ENCODE data around the gene NELL2.
"Not testable (repeated sequence)": the region's sequence is repeated elsewhere in the genome, so short reads cannot be mapped to it uniquely, and the experiment has no call there.

Gene NELL2

DNA sequence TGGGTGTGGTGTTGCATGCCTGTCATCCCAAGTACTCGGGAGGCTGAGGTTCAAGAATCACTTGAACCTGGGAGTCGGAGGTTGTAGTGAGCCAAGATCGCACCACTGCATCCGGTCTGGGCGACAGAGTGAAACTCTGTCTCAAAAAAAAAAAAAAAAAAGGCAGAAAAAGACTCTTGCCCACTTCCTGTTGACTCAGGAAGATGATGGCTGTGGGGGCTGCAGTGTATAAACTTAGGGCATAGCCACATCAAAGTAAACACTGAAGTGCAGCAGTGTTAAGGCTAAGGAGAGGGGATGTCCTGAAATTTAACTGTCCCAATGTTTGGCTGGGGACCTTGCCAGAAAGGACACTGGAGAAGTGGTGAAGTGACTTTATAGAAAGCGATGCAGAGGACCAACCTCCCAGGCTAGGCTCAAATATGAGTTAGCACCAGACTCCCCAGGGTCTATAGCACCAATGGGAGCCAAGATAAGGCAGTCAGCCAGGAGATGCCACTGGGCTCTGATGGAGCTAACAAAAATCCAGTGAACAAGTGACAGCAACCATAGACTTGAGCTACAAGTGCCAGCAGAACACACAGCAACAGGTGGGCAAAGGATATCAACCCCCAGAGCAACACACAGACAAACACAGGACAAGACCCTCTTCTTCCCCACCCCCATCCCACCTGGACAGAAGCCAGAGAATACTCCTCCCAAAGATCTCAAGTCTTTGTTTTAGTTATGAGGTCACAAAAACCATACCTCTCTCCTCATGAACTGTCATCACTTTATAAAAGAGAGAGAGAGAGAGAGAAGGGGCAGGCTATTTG is 28.0 kb downstream of the NELL2 start:
- DNase-seq (ENCODE audit: low read depth in 2 of 2), result peak; percentile 21 to 31

DNA sequence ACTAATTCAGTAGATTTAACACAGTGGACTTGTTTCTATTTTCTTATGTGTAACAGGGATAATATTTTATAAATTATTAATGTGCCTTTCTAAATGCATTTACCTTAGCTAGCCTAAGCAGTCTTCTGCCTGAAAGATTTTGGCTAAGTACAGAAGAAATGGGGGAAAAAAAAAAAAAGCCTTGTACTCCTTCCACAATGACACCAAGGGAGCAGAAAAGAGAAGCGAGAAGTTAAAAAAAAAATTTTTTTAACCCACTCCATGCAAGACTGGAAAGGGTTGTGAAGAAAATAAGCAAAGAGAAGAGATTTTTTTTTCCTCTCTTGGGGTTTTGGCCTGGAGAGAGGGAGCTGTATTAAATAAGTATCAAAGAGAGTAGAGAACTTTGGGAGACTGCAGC is 28.7 kb downstream of the NELL2 start:
- no peak for DNase-seq (ENCODE audit: low read depth in 2 of 2)

DNA sequence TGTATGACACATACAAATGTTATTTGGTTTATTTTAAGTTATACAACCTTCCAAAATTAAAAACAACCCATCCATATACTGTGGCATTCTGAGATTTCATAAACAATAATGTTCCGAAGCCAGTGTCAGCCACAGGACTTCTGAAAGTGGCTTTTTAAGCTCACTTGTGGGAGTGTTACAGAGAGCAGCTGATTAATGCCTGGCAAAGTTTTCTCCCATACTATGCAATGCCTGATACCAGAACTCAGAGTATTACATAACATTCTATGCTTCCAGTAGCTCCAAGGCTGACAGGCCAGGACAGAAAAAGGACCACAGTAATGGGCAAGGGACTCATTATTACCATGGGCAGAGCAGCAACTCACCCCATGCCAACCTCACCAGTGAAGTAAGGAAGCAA is 29.3 kb downstream of the NELL2 start:
- no peak for DNase-seq (ENCODE audit: low read depth in 2 of 2)

DNA sequence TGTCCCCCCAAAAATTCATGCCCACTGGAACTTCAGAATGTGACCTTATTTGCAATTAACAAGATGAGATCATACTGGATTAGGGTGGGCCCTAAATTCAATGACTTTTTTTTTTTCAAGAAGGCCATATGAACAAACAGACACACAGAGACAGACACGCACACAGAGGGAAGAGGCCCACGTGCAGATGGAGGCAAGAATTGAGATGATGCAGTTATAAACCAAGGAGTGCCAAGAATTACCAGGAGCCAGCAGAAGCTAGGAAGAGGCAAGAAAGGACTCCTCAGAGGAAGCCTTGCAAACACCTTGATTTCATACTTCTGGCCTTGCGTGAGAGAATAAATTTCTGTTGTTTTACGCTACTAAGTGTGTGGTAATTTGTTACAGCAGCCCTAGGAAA is 33.4 kb downstream of the NELL2 start:
- no peak for DNase-seq (ENCODE audit: low read depth in 2 of 2)

DNA sequence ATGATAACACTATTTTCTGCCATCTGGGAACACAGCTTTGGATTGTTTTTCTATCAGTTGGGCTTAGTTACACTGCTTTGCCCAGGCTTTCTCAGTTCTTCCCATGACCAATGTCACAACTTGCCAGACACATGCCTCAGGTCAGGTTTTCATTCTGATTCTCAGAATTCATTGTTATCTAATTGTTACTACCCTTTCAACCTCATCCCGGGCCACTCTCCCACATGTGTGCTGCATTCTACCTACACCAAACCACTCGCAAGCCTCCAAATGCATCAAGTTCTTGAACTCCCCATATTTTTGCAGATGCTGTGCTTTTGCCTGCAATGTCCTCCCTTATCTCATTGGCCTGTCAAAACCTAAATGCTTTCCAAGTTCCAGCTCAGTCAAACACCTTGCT is 36.3 kb downstream of the NELL2 start:
- no peak for DNase-seq (ENCODE audit: low read depth in 2 of 2)

DNA sequence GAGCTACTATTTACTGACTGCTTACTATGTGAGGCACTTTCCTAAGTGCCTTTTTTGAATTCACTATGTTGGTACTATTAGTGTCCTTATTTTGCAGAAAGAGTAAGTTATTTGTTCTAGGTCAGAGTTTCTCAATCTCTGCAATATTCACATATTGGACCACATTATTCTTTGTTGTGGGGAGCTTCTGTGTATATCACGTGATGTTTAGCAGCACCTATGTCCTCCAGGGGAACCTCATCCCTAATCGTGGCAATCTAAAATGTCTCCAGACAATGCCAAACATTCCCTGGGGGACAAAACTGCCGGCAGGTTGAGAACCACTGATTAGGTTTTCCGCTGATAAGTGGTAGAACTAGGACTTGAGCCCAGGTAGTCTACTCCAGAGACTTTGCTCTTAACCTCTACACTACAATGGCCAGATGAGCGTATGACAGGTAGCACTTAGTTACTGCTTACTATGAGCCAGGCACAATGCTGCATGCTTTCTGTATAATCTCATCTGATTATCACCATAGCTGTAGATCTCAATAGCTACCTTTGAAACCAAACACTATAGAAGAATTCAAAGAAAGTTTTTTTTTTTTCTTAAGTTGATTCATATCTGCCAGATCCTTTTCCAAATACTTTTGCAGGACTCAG is 38.9 kb downstream of the NELL2 start:
- DNase-seq (ENCODE audit: low read depth in 2 of 2), result no peak

DNA sequence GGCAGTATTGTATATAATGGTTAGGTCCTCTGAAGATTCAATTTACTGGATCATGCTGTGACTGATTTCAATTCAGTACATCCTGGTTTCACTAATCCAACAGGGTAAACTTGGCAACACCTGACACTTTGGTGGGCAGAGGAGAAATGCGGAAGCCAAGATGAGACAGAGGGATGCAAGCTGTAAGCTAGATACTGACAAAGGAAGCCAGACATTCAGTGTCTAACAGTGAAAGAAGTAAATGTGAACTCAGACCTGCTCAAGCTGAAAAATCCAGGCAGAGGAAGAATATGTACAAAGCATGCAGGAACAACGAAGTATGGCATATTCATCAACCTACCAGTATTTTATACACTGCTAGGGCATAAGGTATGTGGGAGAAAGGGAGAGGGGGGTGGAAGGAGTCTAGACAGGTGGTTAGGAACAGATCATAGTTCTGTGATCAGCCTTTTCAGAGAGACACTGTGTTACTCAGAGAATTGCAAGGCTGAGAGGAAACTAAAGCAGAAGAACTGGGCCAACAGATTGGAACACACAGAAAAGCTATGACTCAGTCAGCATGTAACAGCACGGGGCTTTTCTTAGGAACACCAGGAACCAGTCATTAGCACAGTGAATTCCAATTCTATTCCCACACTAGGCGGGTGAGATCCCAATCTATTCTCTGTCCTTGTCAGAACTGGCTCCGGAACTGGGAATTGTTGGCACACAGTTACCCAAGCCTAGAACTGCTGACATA is 40.3 kb downstream of the NELL2 start:
- no peak for DNase-seq (ENCODE audit: low read depth in 2 of 2)

DNA sequence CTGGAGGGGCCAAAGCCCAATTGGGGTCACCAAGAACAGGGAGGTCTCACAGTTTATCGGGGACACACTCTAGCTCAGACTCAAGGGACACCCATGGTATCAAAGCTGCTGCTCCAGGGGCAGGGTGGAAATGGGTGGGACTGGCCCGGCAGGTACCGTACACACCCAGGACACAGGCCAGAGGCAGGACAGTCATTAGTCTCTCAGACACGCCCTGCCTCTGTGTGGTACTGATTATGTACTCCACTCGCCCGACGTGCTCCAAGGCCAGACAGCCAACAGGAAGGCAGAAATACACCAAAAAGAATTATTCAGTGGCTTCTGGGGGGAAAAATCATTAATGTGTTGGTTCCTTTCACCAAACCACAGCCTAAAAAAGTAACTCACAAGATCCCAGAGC is 41.1 kb downstream of the NELL2 start:
- DNase-seq (ENCODE audit: low read depth in 2 of 2), result not testable (repeated sequence)

DNA sequence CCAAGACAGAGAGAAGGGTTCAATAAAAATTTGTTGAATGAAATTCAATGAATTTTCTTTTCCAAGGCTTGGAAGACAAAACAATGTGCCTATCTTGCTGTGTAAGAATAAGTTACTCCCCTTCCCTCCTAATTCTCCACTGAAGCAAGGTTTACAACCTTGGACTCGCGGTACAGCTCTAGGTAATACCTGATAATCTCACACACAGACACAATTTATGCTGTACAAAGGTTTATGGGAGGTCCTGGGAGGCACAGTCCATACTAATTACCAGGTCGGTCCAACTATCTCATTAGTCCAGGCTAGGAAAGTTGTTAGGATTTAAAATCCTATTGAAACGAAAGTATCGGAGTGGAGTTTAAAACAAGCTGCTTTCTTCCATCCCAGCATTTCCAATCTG is 42.6 kb downstream of the NELL2 start:
- DNase-seq (ENCODE audit: low read depth in 2 of 2), result no peak

DNA sequence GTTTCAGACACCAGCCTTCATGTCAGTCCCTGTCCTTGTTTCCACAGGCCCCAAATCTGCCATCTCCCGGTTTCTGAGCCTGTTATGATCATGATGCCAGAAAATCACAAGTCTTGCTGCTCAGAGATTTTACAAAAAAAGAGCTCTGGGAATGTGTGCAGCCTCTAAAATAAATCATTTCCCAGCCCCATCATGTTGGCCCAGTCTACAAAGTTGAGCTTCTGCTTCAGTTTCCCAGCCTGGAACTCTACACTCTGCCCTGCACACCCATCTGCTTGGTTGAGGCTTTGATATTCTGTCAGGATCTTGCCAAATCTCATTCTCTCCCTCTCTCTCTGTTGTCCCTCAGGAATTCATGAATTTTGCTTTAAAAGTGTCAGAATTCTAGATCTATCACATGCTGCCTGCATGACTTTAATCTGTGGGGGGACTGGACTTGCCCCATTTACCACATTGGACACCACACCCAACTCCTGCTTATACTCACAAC is 45.5 kb downstream of the NELL2 start:
- no peak for DNase-seq (ENCODE audit: low read depth in 2 of 2)

DNA sequence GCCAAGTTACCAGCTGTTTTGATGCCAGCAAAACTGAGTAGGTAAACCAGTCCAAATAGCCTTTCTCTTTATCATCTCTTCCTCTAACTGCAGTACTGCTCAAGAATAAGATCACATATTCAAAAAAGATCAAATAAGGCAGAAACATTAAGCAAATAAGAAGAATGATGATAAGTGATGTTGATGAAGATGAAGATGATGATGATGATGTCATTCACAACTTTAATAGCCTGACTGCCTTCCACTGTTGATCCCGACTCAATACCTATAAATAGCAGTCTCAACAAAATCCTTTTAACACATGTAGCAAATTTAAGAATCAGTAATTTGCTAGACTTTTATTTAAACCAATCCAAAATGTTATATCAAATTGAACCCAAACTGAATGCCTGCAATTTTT is 47.1 kb downstream of the NELL2 start:
- DNase-seq (ENCODE audit: low read depth in 2 of 2), result no peak

DNA sequence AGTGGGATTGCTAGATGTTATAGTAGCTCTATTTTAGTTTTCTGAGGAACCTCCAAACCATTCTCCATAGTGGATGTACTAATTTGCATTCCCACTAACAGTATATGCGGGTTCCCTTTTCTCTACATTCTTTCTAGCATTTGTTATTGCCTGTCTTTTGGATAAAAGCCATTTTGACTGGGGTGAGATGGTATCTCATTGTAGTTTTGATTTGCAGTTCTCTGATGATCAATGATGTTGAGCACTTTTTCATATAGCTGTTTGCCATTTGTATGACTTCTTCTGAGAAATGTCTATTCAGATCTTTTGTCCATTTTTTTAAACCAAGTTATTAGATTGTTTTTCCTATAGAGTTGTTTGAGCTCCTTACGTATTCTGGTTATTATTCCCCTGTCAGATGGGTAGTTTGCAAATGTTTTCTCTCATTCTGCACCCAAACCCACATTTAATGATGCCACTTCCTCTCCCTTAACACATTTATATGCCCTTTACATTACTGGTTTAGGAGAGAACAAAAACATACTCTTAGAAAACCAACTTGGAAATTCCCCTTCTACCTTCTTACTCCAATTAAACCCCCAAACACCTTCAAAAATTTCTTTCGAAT is 48.2 kb downstream of the NELL2 start:
- DNase-seq (ENCODE audit: low read depth in 2 of 2), result no peak

DNA sequence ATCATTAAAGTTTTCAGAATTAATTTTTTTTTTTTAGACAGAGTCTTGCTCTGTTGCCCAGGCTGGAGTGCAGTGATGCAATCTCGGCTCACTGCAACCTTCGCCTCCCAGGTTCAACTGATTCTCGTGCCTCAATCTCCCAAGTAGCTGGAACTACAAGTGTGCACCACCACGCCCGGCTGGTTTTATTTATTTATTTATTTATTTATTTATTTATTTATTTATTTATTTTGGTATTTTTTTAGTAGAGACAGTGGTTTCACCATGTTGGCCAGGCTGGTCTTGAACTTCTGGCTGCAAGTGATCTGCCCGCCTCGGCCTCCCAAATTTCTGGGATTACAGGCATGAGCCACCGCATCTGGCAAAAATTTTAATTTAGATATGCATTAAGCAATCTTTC is 54.4 kb downstream of the NELL2 start:
- DNase-seq (ENCODE audit: low read depth in 2 of 2), result not testable (repeated sequence)

DNA sequence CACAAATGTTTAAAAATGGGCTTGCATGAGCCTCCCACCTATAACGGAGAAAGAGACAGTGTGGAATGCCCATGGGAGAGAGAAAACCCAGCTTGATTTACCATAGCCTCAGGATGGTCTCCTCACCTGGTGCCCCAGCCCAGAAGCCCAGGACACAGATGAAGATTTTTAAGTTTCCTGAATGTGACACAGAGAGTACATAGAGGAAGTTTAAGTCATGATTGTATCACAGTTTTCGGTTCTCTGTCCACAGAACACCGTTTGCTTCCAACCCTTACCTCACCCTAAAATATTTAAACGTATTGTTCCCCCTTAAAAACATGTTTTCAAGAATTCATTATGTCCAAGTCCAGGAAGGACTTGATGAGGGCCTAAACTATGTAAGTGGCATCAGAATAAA is 56.2 kb downstream of the NELL2 start:
- no peak for DNase-seq (ENCODE audit: low read depth in 2 of 2)

DNA sequence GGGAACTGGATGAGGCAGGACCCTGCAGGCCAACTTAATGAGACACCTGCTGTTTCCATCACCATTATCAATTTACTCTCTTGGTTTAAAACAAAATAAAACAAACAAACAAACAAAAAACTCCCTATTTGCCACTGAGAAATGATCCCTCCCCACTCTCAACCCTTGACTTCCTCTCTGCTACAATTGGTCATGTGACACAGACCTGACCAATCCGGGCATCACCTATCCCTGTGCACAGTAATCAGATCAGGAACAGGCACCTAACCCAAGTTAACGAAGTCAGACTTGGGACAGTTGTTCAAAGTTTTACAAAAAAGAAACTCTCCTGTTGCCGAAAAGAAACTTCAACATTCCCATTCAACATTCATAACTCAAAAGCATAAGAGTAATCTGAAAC is 58.4 kb downstream of the NELL2 start:
- no peak for DNase-seq (ENCODE audit: low read depth in 2 of 2)

DNA sequence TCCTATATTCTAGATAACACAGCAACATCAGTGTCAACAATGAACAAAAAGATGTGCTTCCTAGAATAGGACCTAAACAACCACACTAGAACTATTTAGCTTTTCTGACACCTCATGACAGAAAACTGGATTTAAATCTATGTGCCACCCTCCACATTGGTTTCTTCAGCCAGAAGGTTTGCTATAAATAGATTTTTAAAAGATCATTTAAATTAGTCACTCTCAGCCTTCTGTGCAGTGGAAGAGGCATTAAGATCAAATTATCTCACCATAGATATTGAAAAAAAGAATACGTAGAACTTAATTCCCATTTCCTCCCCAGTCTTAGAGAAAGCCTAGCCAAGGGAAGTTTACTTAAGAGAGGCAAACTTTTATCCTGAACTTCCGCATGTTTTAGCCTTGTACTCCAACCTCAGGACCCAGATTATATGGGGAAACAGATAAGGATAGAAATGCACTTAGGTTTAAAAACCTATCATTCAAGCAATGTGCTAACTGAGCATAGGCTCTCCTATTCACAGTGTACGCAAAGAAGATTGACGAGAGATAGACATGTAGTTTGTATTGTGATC is 59.6 kb downstream of the NELL2 start:
- no peak for DNase-seq (ENCODE audit: low read depth in 2 of 2)

DNA sequence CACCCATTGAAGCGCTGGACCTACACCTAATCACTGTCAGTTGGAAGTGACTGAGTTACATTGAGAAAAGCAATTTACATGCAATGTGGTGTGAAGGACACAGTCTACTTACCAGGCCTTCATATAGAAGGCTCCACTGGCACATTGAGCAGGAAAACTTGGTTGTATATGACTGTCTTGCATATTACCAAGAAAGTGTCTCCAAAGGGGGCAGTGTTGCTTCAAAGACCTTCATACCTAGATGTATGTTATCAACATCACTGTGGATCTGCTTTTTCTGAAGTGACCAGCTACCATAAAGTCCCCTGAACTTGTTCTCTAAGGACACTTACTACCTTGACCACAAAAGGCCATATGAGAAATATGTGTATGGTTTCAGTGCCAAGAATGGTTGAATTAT is 64.1 kb downstream of the NELL2 start:
- DNase-seq (ENCODE audit: low read depth in 2 of 2), result no peak

DNA sequence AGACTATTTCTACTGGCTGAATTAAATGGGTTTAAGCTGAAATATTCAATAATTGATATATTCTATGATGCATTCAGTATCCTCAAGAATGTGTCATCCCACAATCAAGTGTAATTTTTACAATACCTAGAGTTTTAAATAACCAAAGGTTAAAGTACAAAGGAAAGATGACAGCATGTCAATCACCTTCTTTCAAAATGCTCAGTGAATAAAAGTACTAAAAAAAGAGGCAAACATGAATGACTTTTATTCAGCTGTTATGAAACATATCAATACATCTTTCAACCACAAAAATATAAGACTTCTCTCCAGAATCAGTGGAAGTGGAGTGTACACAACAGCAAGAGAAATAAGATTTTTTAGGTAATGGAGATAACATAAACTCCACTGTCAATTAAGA is 72.0 kb downstream of the NELL2 start:
- DNase-seq (ENCODE audit: low read depth in 2 of 2), result no peak

DNA sequence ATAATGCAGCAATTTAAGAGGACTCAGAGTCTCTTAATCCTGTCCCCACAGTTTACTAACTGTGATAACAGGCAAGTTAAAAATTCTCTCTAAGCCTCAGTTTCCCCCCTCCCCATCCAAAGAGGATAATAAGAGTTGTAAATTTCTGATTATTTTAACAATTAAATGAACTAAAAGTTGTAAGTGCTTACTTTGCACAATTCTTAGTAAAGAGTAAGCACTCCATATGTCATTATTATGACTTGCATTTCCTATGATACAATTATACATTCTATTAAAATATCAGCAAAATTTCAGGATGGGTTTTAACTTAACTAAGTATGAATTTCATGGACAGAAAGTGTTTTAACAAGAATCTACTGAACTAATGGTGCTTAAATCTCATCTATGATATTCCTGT is 80.1 kb downstream of the NELL2 start:
- no peak for DNase-seq (ENCODE audit: low read depth in 2 of 2)

DNA sequence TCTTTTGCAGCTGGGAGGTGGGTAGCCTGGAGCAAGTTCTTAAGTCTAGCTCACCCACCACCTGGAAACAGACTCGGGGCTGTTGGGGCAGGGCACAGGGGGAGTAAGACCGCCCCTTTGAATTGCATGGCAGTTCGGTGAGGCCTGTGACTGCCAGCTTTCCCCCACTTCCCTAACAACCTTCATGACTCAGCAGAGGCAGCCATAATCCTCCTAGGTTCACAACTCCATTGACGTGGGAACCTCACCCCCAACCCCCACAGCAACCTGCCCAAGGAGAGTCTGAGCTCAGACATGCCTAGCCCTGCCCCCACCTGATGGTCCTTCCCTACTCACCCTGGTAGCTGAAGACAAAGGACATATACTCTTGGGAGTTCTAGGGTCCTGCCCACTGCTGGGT is 87.4 kb downstream of the NELL2 start:
- DNase-seq (ENCODE audit: low read depth in 2 of 2), result no peak

DNA sequence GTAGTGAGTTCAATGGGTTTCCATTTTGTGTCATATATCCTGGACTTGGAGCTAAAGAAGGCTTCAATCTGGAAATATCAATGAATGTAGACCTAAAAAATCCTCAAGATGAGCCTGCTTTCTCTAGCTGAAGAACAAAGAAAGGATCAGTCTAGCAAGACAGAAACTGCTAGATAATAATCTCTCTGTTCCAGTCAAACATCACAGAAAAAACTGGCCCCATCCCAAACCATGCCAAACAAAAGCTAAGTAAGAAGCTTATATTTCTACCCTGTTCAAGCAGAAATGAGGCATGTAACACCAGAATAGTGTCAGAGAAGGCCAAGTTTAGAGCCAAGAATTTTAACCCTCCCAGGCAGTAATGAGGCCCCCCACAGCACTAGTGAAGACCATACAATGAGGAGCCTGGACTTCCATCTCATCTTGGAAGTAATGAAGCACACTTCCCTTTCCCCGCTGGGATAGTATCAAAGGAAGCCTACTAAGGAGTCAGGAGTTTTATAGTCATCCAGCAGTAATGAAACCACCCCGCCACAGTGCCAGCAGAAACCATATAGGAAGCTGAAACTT is 95.8 kb downstream of the NELL2 start:
- DNase-seq (ENCODE audit: low read depth in 2 of 2), result no peak

DNA sequence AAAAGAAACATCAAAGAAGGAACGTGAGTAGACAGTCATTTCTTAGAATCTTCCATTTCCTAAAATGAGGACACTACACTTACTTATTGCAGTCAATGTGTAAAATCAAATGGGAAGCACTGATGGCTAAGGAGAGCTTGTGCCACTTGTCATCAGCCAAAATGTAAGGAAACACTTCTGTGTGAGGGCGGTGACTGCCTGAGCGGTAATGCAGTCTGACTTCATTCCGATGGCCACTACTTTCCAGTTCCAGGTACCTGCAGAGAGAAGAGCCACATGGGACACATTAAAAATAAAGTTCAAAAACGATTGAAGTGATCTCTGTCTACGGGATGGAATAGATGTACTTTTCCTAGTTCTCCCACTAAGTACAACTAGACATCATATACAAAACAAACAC is 96.3 kb downstream of the NELL2 start:
- DNase-seq (ENCODE audit: low read depth in 2 of 2), result no peak

All from stimulated activated CD8-positive, alpha-beta memory T cell treated with anti-CD3 and anti-CD28 coated beads, Interleukin-7, amount 100 ng/mL, for 1 hour (primary cell).